ENCODE data around the gene SEC63.
"Not testable (repeated sequence)": the region's sequence is repeated elsewhere in the genome, so short reads cannot be mapped to it uniquely, and the experiment has no call there.

SEC63 gene

DNA sequence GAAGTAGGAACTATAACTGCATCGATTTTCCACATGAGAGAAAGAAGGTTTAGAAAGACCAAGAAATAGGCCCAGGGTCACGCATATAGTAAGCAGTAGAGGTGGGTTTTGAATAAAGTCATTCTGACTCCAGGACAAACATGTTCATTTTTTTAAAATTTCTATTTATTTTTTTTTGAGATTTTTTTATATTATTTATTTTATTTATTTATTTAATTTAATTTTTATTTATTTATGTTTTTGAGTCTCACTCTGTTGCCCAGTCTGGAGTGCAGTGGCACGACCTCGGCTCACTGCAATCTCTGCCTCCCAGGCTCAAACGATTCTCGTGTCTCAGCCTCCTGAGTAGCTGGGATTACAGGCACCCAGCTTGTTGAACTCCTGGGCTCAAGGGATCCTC is 13.2 kb upstream of the SEC63 start:
- H3K27me3 ChIP-seq (ENCODE audit: control insufficient read depth, insufficient read depth, low read length) = no peaks in the 10 kb centered on the region
- H3K27ac ChIP-seq (ENCODE audit: low read depth, low read length) = no peak overlapping the region
- no peak overlapping the region for H3K4me3 ChIP-seq (ENCODE audit: low read depth, low read length)
- H3K36me3 ChIP-seq (ENCODE audit: control insufficient read depth, insufficient read depth, low read length) = no peaks in the 10 kb centered on the region
- no peak overlapping the region for H3K9ac ChIP-seq (ENCODE audit: low read depth, low read length)
- H3K9me3 ChIP-seq (ENCODE audit: control insufficient read depth, insufficient read depth, low read length) = no peaks in the 10 kb centered on the region
- no peaks in the 10 kb centered on the region for H3K4me1 ChIP-seq (ENCODE audit: control insufficient read depth, insufficient read depth, low read length)

DNA sequence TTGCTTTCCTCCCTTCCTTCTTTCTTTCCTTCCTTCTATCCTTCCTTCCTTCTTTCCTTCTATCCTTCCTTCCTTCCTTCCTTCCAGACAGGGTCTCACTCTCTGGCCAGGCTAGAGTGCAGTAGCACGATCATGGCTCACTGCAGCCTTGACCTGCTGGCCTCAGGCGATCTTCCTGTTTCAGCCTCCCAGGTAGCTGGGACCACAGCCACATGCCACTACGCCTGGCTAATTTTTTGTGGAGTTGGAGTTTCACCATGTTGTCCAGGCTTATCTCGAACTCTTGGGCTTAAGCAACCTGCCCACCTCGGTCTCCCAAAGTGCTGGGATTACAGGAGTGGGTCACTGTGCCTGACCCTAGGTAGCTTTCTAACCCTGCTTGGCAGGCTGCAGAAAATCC is 12.2 kb upstream of the SEC63 start:
- no peak overlapping the region for H3K27ac ChIP-seq (ENCODE audit: low read depth, low read length)
- no peak overlapping the region for H3K9ac ChIP-seq (ENCODE audit: low read depth, low read length)
- no peak overlapping the region for H3K4me3 ChIP-seq (ENCODE audit: low read depth, low read length)
- no peaks in the 10 kb centered on the region for H3K36me3 ChIP-seq (ENCODE audit: control insufficient read depth, insufficient read depth, low read length)
- H3K4me1 ChIP-seq (ENCODE audit: control insufficient read depth, insufficient read depth, low read length) = no peaks in the 10 kb centered on the region
- no peaks in the 10 kb centered on the region for H3K27me3 ChIP-seq (ENCODE audit: control insufficient read depth, insufficient read depth, low read length)
- H3K9me3 ChIP-seq (ENCODE audit: control insufficient read depth, insufficient read depth, low read length) = no peaks in the 10 kb centered on the region

DNA sequence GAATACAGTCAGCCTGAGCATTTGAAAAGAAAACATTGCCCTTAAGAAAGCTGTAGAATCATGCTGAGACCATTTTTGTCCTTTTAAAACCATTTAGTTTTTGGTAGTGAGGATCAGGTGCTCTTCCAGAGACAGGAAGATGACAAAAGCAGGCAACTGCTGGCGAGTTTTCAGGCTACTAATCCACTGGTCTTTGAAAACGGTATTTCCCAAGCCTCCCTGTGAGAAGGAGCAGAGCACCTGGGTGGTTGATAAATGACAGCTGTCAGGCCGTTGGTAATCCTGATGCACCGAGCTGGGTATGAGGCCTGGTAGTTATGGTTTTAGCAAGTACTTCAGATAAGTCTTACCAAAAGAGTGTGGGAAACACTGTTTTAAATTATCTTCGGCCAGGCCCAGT is 10.1 kb upstream of the SEC63 start:
- Histone ChIP-seq H3K9ac (ENCODE audit: low read depth, low read length) (no peak overlapping the region), H3K4me1 (ENCODE audit: control insufficient read depth, insufficient read depth, low read length) (peaks cover 7% of the 10 kb centered on the region; the same call in 1 of the 2 replicates), H3K9me3 (ENCODE audit: control insufficient read depth, insufficient read depth, low read length) (no peaks in the 10 kb centered on the region), H3K27me3 (ENCODE audit: control insufficient read depth, insufficient read depth, low read length) (no peaks in the 10 kb centered on the region), H3K36me3 (ENCODE audit: control insufficient read depth, insufficient read depth, low read length) (no peaks in the 10 kb centered on the region), H3K27ac (ENCODE audit: low read depth, low read length) (no peak overlapping the region), H3K4me3 (ENCODE audit: low read depth, low read length) (no peak overlapping the region)

DNA sequence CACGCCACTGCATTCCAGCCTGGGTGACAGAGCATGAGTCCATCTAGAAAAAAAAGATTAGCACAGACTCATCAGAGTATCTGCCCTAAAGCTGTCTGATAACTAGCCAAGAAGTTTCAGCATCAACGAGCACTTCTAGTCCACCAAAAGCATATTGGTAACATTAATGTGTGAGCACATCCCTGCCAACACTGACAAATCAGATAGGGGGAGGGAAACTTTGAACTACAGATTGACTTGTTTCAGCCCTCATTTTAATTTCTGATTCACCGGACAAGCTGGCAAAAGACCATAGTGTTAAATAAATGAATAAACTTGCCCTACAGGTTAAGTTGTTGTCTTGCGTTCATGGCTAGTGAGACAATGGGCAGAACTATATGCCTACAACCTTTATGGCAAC is 7.7 kb upstream of the SEC63 start:
- no peaks in the 10 kb centered on the region for H3K36me3 ChIP-seq (ENCODE audit: control insufficient read depth, insufficient read depth, low read length)
- H3K27ac ChIP-seq (ENCODE audit: low read depth, low read length) = no peak overlapping the region
- H3K9me3 ChIP-seq (ENCODE audit: control insufficient read depth, insufficient read depth, low read length) = no peaks in the 10 kb centered on the region
- H3K4me3 ChIP-seq (ENCODE audit: low read depth, low read length) = no peak overlapping the region
- peaks cover 7% of the 10 kb centered on the region; the same call in 1 of the 2 replicates for H3K4me1 ChIP-seq (ENCODE audit: control insufficient read depth, insufficient read depth, low read length)
- H3K27me3 ChIP-seq (ENCODE audit: control insufficient read depth, insufficient read depth, low read length) = no peaks in the 10 kb centered on the region
- H3K9ac ChIP-seq (ENCODE audit: low read depth, low read length) = no peak overlapping the region

DNA sequence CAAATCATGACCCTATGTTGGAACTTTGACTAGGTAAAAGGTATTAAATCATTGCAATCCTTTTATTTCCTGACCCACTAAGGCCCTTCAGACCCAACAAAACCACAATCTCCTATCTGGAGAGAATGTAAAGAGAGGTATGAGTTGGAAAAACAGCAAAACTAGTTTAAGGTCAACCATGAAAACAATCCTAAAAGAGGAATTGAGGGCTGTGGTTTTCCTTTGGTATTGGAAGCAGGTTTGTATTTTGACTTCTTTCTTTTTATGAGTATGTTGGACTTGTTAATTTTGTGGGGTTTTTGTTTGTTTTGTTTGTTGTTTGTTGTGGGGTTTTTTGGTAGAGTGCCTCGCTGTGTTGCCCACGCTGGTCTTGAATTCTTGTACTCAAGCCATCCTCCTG is 4.7 kb upstream of the SEC63 start:
- Histone ChIP-seq H3K27ac (ENCODE audit: low read depth, low read length) (no peak overlapping the region), H3K4me3 (ENCODE audit: low read depth, low read length) (no peak overlapping the region)

DNA sequence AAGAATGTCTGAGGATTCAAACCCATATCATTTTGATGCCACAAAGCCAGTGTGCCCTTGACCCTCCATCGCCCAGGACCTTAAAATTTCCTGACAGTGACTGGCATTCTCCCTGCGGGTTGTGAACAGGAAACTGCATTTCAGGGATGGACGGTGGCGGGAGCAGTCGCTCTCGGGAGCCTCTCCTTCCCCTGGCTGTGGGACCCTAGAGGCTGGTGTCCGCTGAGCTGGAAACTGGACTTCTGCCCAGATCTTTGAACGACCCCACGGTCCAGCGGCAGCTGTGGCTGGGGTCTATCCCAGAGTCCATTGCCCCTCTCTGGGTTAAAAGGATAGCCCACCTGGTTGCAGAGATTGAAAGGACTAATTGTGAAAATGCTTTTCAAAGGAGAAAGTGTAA is 1.4 kb upstream of the SEC63 start:
- peaks cover 13% of the 10 kb centered on the region for H3K4me1 ChIP-seq (ENCODE audit: control insufficient read depth, insufficient read depth, low read length)
- H3K9ac ChIP-seq (ENCODE audit: low read depth, low read length) = no peak overlapping the region
- H3K36me3 ChIP-seq (ENCODE audit: control insufficient read depth, insufficient read depth, low read length) = peaks cover 4% of the 10 kb centered on the region; the same call in 1 of the 2 replicates
- H3K27me3 ChIP-seq (ENCODE audit: control insufficient read depth, insufficient read depth, low read length) = no peaks in the 10 kb centered on the region
- H3K4me3 ChIP-seq (ENCODE audit: low read depth, low read length) = no peak overlapping the region
- no peak overlapping the region for H3K27ac ChIP-seq (ENCODE audit: low read depth, low read length)
- H3K9me3 ChIP-seq (ENCODE audit: control insufficient read depth, insufficient read depth, low read length) = no peaks in the 10 kb centered on the region

More for the DNA sequence above, 4.7 kb upstream of the SEC63 start:
- Histone ChIP-seq H3K36me3 (ENCODE audit: control insufficient read depth, insufficient read depth, low read length) (no peaks in the 10 kb centered on the region), H3K9ac (ENCODE audit: low read depth, low read length) (no peak overlapping the region), H3K9me3 (ENCODE audit: control insufficient read depth, insufficient read depth, low read length) (no peaks in the 10 kb centered on the region), H3K27me3 (ENCODE audit: control insufficient read depth, insufficient read depth, low read length) (no peaks in the 10 kb centered on the region), H3K4me1 (ENCODE audit: control insufficient read depth, insufficient read depth, low read length) (peaks cover 7% of the 10 kb centered on the region; the same call in 1 of the 2 replicates)

DNA sequence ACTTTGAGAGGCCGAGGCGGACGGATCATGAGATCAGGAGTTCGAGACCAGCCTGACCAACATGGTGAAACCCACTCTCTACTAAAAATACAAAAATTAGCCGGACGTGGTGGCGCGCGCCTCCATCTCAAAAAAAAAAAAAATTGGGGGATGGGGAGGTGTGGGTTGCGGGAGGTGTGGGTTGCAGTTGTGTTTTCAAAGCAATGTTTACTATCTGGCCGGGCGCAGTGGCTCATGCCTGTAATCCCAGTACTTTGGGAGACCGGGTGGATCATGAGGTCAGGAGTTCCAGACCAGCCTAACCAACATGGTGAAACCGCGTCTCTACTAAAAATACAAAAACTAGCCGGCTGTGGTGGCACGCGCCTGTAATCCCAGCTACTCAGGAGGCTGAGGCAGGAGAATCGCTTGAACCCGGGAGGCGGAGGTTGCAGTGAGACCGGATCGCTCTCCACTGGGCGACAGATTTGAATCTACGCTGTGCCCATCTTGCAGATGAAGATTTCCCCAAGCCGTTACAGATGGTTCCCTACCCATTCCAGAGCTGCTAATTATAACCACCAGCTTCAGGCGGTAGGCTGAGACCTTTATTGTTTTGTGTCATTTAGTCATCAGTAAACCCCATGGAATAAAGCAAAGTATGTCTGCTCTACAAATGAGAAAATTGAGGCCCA is 818 bp upstream of the SEC63 start:
- H3K9ac ChIP-seq (ENCODE audit: low read depth, low read length); H3K36me3 ChIP-seq (ENCODE audit: control insufficient read depth, insufficient read depth, low read length); H3K27me3 ChIP-seq (ENCODE audit: control insufficient read depth, insufficient read depth, low read length); H3K9me3 ChIP-seq (ENCODE audit: control insufficient read depth, insufficient read depth, low read length): not testable (repeated sequence)
- peaks cover 11% of the 10 kb centered on the region for H3K4me1 ChIP-seq (ENCODE audit: control insufficient read depth, insufficient read depth, low read length)
- peak overlapping the region; percentile 52 for H3K4me3 ChIP-seq (ENCODE audit: low read depth, low read length)
- H3K27ac ChIP-seq (ENCODE audit: low read depth, low read length) = peak overlapping the region; percentile 56

DNA sequence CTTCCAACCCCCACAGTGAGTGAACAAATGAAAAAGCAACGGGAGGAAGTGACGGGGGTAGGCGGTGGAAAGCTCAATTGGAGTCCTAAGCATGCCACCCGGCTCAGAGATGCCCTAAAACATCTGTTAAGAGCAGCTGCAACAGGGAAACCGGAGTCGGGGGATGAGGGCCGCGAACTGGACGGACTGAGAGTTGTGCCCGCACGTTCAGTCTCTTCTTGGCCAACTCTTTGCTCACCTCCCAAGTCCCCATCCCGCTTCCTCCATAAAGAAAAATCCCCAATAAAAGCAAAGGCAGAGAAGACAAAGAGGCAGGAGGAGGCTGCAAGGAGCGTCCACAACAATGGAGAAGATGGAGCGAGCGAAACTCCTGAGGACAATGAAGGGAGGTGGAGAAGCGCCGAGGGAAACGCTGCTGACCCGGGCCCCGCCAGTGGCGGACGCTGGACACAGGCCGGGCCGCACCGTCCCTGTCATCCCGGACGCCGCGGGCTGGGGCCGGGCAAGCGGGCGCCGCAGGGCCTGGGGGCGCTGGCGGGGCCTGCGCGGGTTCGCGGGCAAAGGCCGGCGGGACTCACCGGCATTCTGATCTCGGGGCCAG is 600 bp downstream of the SEC63 start:
- peaks cover 4% of the 10 kb centered on the region; the same call in 1 of the 2 replicates for H3K36me3 ChIP-seq (ENCODE audit: control insufficient read depth, insufficient read depth, low read length)
- peaks cover 11% of the 10 kb centered on the region for H3K4me1 ChIP-seq (ENCODE audit: control insufficient read depth, insufficient read depth, low read length)
- H3K27me3 ChIP-seq (ENCODE audit: control insufficient read depth, insufficient read depth, low read length) = no peaks in the 10 kb centered on the region
- no peaks in the 10 kb centered on the region for H3K9me3 ChIP-seq (ENCODE audit: control insufficient read depth, insufficient read depth, low read length)
- peak overlapping the region; percentile 99 for H3K4me3 ChIP-seq (ENCODE audit: low read depth, low read length)
- H3K9ac ChIP-seq (ENCODE audit: low read depth, low read length) = peak overlapping the region; percentile 90
- peak overlapping the region; percentile 81 for H3K27ac ChIP-seq (ENCODE audit: low read depth, low read length)

DNA sequence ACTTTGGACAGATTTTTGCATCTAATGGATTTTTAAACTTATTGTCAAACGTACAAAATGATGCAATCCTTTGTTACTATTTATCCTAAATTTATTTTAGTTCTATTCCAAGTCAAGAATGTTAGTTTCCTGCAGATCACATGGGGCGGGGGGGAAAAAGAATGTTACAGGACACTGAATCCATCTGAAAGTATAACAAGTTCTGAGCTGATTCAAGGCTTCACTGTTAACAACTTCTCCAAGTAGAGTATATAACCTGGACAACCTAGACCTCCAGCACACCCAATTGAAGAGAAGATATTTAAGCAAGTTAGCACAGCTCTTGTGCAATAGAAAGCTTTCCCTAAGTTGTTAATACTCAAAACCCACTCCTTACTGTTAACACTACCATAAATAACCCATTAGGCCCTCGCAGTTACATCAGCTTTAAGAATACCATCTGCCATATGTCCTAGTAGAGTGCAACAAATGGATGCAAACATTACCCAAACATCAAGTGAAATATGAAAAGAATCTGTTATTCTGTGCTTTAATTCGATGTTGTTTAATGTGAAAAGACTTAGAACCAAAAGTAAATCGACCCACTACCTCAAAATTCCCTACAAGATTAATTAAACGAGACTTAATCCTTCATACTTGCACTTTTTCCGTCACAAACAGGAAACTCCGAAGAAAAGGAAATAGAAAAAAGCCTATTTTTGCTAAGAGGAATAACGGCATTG is 1.3 kb downstream of the SEC63 start:
- peak overlapping the region; percentile 81 for H3K27ac ChIP-seq (ENCODE audit: low read depth, low read length)
- no peaks in the 10 kb centered on the region for H3K27me3 ChIP-seq (ENCODE audit: control insufficient read depth, insufficient read depth, low read length)
- peaks cover 4% of the 10 kb centered on the region; the same call in 1 of the 2 replicates for H3K36me3 ChIP-seq (ENCODE audit: control insufficient read depth, insufficient read depth, low read length)
- peaks cover 11% of the 10 kb centered on the region for H3K4me1 ChIP-seq (ENCODE audit: control insufficient read depth, insufficient read depth, low read length)
- H3K9ac ChIP-seq (ENCODE audit: low read depth, low read length) = peak overlapping the region; percentile 90
- no peaks in the 10 kb centered on the region for H3K9me3 ChIP-seq (ENCODE audit: control insufficient read depth, insufficient read depth, low read length)
- H3K4me3 ChIP-seq (ENCODE audit: low read depth, low read length) = peak overlapping the region; percentile 99

DNA sequence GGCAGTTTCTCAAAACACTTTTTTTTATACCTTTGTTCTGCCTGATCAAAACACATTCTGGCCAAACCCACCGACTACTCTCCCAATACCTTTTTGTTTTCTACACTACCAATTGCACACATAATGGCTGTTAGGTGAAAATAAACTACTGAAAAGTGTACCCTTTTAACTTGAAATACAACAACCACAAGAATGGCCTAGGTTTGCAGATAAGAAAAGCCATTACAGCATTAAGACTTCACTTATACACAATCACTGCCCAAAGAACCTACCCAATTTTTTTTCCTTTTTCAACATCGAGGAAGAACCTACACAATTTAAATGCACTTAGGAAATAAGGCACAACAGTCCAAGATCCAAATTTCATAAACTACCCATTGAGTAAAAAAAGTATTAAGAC is 1.8 kb downstream of the SEC63 start:
- Histone ChIP-seq H3K4me1 (ENCODE audit: control insufficient read depth, insufficient read depth, low read length) (peaks cover 11% of the 10 kb centered on the region), H3K4me3 (ENCODE audit: low read depth, low read length) (peak overlapping the region; percentile 99), H3K9me3 (ENCODE audit: control insufficient read depth, insufficient read depth, low read length) (no peaks in the 10 kb centered on the region), H3K36me3 (ENCODE audit: control insufficient read depth, insufficient read depth, low read length) (peaks cover 4% of the 10 kb centered on the region; the same call in 1 of the 2 replicates), H3K27me3 (ENCODE audit: control insufficient read depth, insufficient read depth, low read length) (no peaks in the 10 kb centered on the region), H3K9ac (ENCODE audit: low read depth, low read length) (peak overlapping the region; percentile 90; the same call in 1 of the 2 replicates), H3K27ac (ENCODE audit: low read depth, low read length) (no peak overlapping the region)

DNA sequence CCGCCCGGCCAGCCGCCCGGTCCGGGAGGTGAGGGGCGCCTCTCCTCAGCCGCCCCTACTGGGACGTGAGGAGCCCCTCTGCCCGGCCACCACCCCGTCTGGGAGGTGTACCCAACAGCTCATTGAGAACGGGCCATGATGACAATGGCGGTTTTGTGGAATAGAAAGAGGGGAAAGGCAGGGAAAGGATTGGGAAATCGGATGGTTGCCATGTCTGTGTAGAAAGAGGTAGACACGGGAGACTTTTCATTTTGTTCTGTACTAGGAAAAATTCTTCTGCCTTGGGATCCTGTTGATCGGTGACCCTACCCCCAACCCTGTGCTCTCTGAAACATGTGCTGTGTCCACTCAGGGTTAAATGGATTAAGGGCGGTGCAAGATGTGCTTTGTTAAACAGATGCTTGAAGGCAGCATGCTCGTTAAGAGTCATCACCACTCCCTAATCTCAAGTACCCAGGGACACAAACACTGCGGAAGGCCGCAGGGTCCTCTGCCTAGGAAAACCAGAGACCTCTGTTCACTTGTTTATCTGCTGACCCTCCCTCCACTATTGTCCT is 4.1 kb downstream of the SEC63 start:
- H3K4me1 ChIP-seq (ENCODE audit: control insufficient read depth, insufficient read depth, low read length) = peaks cover 11% of the 10 kb centered on the region
- H3K36me3 ChIP-seq (ENCODE audit: control insufficient read depth, insufficient read depth, low read length); H3K9me3 ChIP-seq (ENCODE audit: control insufficient read depth, insufficient read depth, low read length); H3K4me3 ChIP-seq (ENCODE audit: low read depth, low read length); H3K9ac ChIP-seq (ENCODE audit: low read depth, low read length); H3K27me3 ChIP-seq (ENCODE audit: control insufficient read depth, insufficient read depth, low read length); H3K27ac ChIP-seq (ENCODE audit: low read depth, low read length): not testable (repeated sequence)

Data from HUES48 (cell line).